Left ventricle myocardium inferior (tissue), 1 donor: ENCODE data around the gene QRICH2. TPM values are rescaled to one million over a fixed set of nuclear protein-coding genes. Genes with fewer than 3 reads are reported as not detected.

Experiments used
- DNase-seq: peaks from one replicate; pipeline ENCODE4 v3.0.0-alpha.2; 2020
- H3K27ac ChIP-seq: fragments of 200-600 bp; replicated peaks from 2 replicates; pipeline ENCODE4 v1.8.0; 2021
- H3K27me3 ChIP-seq: fragments of 200-600 bp; 2 replicates; pipeline ENCODE4 v1.8.0; 2021; ENCODE audit warnings: low read depth
- H3K36me3 ChIP-seq: fragments of 200-600 bp; 2 replicates; pipeline ENCODE4 v1.8.0; 2021
- H3K4me1 ChIP-seq: fragments of 200-600 bp; 2 replicates; pipeline ENCODE4 v1.8.0; 2021
- H3K4me3 ChIP-seq: fragments of 200-600 bp; 2 replicates; pipeline ENCODE4 v1.8.0; 2021; ENCODE audit warnings: mild to moderate bottlenecking, moderate library complexity
- H3K9me3 ChIP-seq: fragments of 200-600 bp; replicated peaks from 2 replicates; pipeline ENCODE4 v1.8.0; 2021
- CTCF ChIP-seq: fragments of 200-600 bp; IDR thresholded peaks from 2 replicates; pipeline ENCODE4 v1.8.0; 2021; ENCODE audit warnings: antibody characterized with exemption, mild to moderate bottlenecking, borderline replicate concordance
- intact Hi-C: fragments of 100-400 bp; cut with micrococcal nuclease; formaldehyde crosslinking; loops from one replicate; pipeline ENCODE4 v1.11.0; 2022
- long read RNA-seq: library from polyadenylated mRNA; unstranded; transcript quantifications from one replicate; pipeline ENCODE4 v2.0.0, GENCODE V29; 2021
- total RNA-seq: library from RNA; stranded (reverse); fragmentation: NEBNext Ultra II Directional; extraction: Animal tissue kit (Norgen Biotek cat#: 25700); gene quantifications from one replicate; pipeline ENCODE4 v1.2.1, GENCODE V29; 2021
- donor health status: DM: no; HTN: yes; CAD: no; lungs with severe emphysema.

Gene QRICH2
- total RNA-seq = 2.4 TPM
- long read RNA-seq, partial matches to known transcripts = 0 of 2 reads
- long read RNA-seq, other reads (novel, unspliced or antisense) = 2 of 2 reads

GRCh38 chr17:76307966-76308338 is at the start of gene QRICH2:
Gene QRICH2 (minus strand): TSS chr17:76308276. CDS start chr17:76307998, 278 bp downstream.
- Histone ChIP-seq H3K4me3 (no peak within 1 kb of the TSS), H3K27me3 (no peaks in the 10 kb centered on the region), H3K9me3 (no peaks in the 10 kb centered on the region), H3K27ac (no peak within 1 kb of the TSS), H3K4me1 (no peaks in the 10 kb centered on the region), H3K36me3 (peaks cover 49% of the 10 kb centered on the region)
- no peak for TF ChIP-seq CTCF
- no peak for DNase-seq
- intact Hi-C loops = no loop called here

GRCh38 chr17:76357597-76358158 is 49.6 kb upstream of the QRICH2 start:
- no peak for DNase-seq
- Histone ChIP-seq H3K9me3 (no peaks in the 10 kb centered on the region), H3K4me1 (peaks cover 35% of the 10 kb centered on the region), H3K36me3 (no peaks in the 10 kb centered on the region), H3K27ac (no peak overlapping the region), H3K4me3 (no peak overlapping the region), H3K27me3 (no peaks in the 10 kb centered on the region)
- intact Hi-C loops = no loop called here
- TF ChIP-seq CTCF = no peak

GRCh38 chr17:76356803-76357456 is 48.9 kb upstream of the QRICH2 start:
- no peak for TF ChIP-seq CTCF
- Histone ChIP-seq H3K27ac (no peak overlapping the region), H3K9me3 (no peaks in the 10 kb centered on the region), H3K36me3 (no peaks in the 10 kb centered on the region), H3K4me1 (peaks cover 35% of the 10 kb centered on the region), H3K27me3 (no peaks in the 10 kb centered on the region), H3K4me3 (no peak overlapping the region)
- DNase-seq = no peak
- intact Hi-C loops = no loop called here

GRCh38 chr17:76354747-76355310 is 46.8 kb upstream of the QRICH2 start:
- Histone ChIP-seq H3K36me3 (no peaks in the 10 kb centered on the region), H3K9me3 (no peaks in the 10 kb centered on the region), H3K4me1 (peaks cover 34% of the 10 kb centered on the region), H3K4me3 (peak overlapping the region; percentile 95), H3K27ac (no peak overlapping the region), H3K27me3 (no peaks in the 10 kb centered on the region)
- no peak for TF ChIP-seq CTCF
- DNase-seq = no peak
- intact Hi-C loops = no loop called here

DNA sequence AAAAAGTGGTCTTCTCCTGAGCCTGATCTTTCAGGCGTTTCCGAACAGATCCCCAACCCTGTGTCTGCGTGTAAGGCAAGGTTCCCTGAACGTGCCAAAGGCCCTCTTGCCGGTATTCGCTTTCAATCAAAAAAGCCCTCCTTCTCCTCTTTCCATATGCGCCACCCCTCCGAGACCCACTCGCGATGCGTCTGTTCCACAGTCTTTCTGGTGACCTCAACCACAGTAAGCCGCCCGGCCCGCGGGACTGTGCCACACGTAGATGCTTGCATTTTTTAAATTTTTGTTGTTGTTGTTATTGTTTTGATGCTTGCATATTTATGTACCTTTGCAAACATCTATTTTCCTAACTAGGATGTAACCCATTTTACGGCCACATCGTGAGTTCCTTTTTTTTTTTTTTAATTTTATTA is 46.2 kb upstream of the QRICH2 start:
- Histone ChIP-seq H3K4me3 (peak overlapping the region; percentile 95), H3K9me3 (no peaks in the 10 kb centered on the region), H3K27ac (peak overlapping the region; percentile 94), H3K4me1 (peaks cover 34% of the 10 kb centered on the region), H3K27me3 (no peaks in the 10 kb centered on the region), H3K36me3 (no peaks in the 10 kb centered on the region)
- TF ChIP-seq CTCF = no peak
- intact Hi-C loops = no loop called here
- DNase-seq = no peak
